Measurements from ENCODE around the gene C2orf76.
A peak's percentile ranks its signal among the peaks of the same experiment; 100 is the strongest.

C2orf76 gene

DNA sequence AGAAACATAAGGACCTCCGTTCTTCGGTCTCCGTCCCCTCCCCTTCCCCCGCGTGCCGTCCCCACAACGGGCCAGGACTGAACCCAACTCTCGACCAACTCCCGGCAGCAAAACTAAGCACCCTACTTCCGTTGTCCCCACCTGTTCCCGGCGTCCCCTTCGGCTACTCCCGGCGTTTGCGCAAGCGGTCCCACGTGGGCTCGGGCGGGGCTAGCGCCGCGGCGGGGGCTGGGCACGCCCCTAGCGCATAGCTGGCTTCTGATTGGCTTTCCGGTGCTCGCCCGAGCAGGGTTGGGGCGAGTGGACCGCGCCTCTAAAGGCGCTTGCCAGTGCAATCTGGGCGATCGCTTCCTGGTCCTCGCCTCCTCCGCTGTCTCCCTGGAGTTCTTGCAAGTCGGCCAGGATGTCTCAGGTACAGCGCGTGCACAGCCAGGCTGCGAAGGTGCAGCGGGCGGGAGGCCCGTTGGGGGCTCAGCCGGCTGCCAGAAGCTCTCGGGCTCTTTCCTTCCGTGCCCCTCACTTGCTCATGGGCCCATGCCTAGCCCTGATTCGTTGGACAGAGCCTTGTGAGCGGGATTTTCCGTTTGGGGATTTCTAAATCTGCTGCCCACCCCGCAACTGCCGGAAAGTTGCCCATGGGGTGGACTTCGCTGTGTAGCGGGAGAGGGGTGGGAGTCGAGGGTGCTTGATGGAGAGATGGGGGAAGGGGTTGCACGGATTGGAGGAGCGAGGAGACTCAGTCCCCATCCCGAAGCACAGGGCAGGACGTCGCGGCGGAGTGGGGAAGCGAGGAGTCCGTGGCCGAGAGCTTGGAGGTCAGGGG lies at the start of gene C2orf76, which contains the start of gene DBI:
Gene C2orf76, minus strand, starts transcription at position 186 of the 823 bp plus-strand sequence. CDS start 26,875 bp downstream, outside the sequence.
Gene DBI, plus strand, starts transcription at position 329 of the 823 bp plus-strand sequence. Its CDS starts 75 bp downstream, at position 404.
- Histone ChIP-seq H3K36me3 (ENCODE audit: insufficient read depth, low read length) (peaks cover 40% of the 10 kb centered on the region), H3K27ac (ENCODE audit: low read length) (peak within 1 kb of the TSS; percentile 90), H3K4me2 (ENCODE audit: insufficient read depth, low read length) (peak within 1 kb of the TSS; percentile 77), H2AFZ (ENCODE audit: low read depth, low read length) (peak within 1 kb of the TSS; percentile 88), H3K79me2 (ENCODE audit: insufficient read depth, low read length) (peaks cover 43% of the 10 kb centered on the region), H3K27me3 (ENCODE audit: insufficient read depth, low read length, poor library complexity) (no peaks in the 10 kb centered on the region), H3K9ac (ENCODE audit: low read depth, low read length) (peak within 1 kb of the TSS; percentile 72), H3K4me3 (ENCODE audit: low read depth in 1 of 2, low read length in 2 of 2) (peak within 1 kb of the TSS; percentile 58 to 82), H4K20me1 (ENCODE audit: insufficient read depth, low read length) (peaks cover 24% of the 10 kb centered on the region), H3K4me1 (ENCODE audit: insufficient read depth, low read length) (peaks cover 32% of the 10 kb centered on the region), H3K9me3 (ENCODE audit: insufficient read depth, low read length, severe bottlenecking) (no peaks in the 10 kb centered on the region)
- TF ChIP-seq EZH2 (IDR thresholded peaks at IDR 0.05; ENCODE audit: borderline replicate concordance, low read depth, low read length, severe bottlenecking) = no peak
- TF ChIP-seq, protein P1, sequence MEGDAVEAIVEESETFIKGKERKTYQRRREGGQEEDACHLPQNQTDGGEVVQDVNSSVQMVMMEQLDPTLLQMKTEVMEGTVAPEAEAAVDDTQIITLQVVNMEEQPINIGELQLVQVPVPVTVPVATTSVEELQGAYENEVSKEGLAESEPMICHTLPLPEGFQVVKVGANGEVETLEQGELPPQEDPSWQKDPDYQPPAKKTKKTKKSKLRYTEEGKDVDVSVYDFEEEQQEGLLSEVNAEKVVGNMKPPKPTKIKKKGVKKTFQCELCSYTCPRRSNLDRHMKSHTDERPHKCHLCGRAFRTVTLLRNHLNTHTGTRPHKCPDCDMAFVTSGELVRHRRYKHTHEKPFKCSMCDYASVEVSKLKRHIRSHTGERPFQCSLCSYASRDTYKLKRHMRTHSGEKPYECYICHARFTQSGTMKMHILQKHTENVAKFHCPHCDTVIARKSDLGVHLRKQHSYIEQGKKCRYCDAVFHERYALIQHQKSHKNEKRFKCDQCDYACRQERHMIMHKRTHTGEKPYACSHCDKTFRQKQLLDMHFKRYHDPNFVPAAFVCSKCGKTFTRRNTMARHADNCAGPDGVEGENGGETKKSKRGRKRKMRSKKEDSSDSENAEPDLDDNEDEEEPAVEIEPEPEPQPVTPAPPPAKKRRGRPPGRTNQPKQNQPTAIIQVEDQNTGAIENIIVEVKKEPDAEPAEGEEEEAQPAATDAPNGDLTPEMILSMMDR (IDR thresholded peaks at IDR 0.05; ENCODE audit: borderline replicate concordance, extremely low read depth, low read length, poor library complexity, severe bottlenecking) = no peak
- peak; percentile 92 for ATAC-seq (ENCODE audit: insufficient read depth, low read depth)
- DNase-seq = peak; percentile 95

DNA sequence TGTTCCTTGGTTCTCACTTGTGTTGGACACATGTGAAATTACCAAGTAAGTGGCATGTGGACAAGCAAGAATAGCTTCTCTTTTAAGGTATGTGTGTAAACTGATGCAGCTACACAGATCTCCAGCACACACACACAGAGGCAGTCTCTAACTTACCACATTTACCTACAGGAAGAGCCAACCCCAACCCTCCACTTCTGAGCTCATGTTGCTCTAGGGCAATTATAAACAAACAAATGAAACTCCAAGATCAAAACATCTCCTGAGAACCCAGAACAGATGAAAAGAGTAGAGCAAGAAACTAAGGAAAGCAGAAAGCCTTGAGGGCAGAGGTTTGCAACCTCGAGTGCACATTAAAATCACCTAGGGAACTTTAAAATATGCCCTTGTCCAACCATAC lies 49.0 kb upstream of the C2orf76 start:
- no peak overlapping the region for H3K4me2 ChIP-seq (ENCODE audit: insufficient read depth, low read length)
- no peak overlapping the region for H2AFZ ChIP-seq (ENCODE audit: low read depth, low read length)
- no peaks in the 10 kb centered on the region for H3K9me3 ChIP-seq (ENCODE audit: insufficient read depth, low read length, severe bottlenecking)
- ATAC-seq (ENCODE audit: insufficient read depth, low read depth) = no peak
- no peak overlapping the region for H3K27ac ChIP-seq (ENCODE audit: low read length)
- H3K9ac ChIP-seq (ENCODE audit: low read depth, low read length) = no peak overlapping the region
- no peak overlapping the region for H3K4me3 ChIP-seq (ENCODE audit: low read depth in 1 of 2, low read length in 2 of 2)
- H3K36me3 ChIP-seq (ENCODE audit: insufficient read depth, low read length) = no peaks in the 10 kb centered on the region
- no peaks in the 10 kb centered on the region for H4K20me1 ChIP-seq (ENCODE audit: insufficient read depth, low read length)
- H3K4me1 ChIP-seq (ENCODE audit: insufficient read depth, low read length) = no peaks in the 10 kb centered on the region
- no peak for TF ChIP-seq EZH2 (IDR thresholded peaks at IDR 0.05; ENCODE audit: borderline replicate concordance, low read depth, low read length, severe bottlenecking)
- TF ChIP-seq, protein P1 (IDR thresholded peaks at IDR 0.05; ENCODE audit: borderline replicate concordance, extremely low read depth, low read length, poor library complexity, severe bottlenecking) = no peak
- DNase-seq = no peak
- H3K79me2 ChIP-seq (ENCODE audit: insufficient read depth, low read length) = no peaks in the 10 kb centered on the region
- H3K27me3 ChIP-seq (ENCODE audit: insufficient read depth, low read length, poor library complexity) = peaks cover 4% of the 10 kb centered on the region

DNA sequence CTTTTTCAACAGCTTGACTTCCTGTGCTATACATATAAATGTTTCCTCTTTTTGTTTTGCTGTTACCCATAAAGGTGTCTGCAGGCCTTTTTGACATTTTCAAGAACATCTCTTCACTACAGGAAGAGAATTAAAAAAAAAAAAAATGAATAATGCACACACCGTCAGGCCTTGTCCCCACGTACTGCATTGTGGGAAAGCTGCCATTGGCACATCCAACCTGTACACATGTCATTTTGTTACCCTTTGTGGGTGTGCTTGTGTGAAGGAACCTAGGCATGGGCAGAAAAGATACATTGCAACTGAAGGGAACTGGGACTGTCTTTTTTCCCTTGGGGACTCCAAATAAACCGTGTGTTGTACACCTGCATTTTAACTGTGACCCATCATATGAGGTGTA lies 48.3 kb upstream of the C2orf76 start:
- no peaks in the 10 kb centered on the region for H4K20me1 ChIP-seq (ENCODE audit: insufficient read depth, low read length)
- H2AFZ ChIP-seq (ENCODE audit: low read depth, low read length) = no peak overlapping the region
- peaks cover 4% of the 10 kb centered on the region for H3K27me3 ChIP-seq (ENCODE audit: insufficient read depth, low read length, poor library complexity)
- no peak overlapping the region for H3K4me3 ChIP-seq (ENCODE audit: low read depth in 1 of 2, low read length in 2 of 2)
- no peaks in the 10 kb centered on the region for H3K79me2 ChIP-seq (ENCODE audit: insufficient read depth, low read length)
- H3K4me2 ChIP-seq (ENCODE audit: insufficient read depth, low read length) = no peak overlapping the region
- H3K27ac ChIP-seq (ENCODE audit: low read length) = no peak overlapping the region
- no peaks in the 10 kb centered on the region for H3K4me1 ChIP-seq (ENCODE audit: insufficient read depth, low read length)
- H3K36me3 ChIP-seq (ENCODE audit: insufficient read depth, low read length) = no peaks in the 10 kb centered on the region
- ATAC-seq (ENCODE audit: insufficient read depth, low read depth) (no peak), DNase-seq (no peak)
- no peaks in the 10 kb centered on the region for H3K9me3 ChIP-seq (ENCODE audit: insufficient read depth, low read length, severe bottlenecking)
- no peak overlapping the region for H3K9ac ChIP-seq (ENCODE audit: low read depth, low read length)
- TF ChIP-seq, protein P1 (IDR thresholded peaks at IDR 0.05; ENCODE audit: borderline replicate concordance, extremely low read depth, low read length, poor library complexity, severe bottlenecking) = no peak
- TF ChIP-seq EZH2 (IDR thresholded peaks at IDR 0.05; ENCODE audit: borderline replicate concordance, low read depth, low read length, severe bottlenecking) = no peak
